GM20000 (cell line): ENCODE results near the gene TSC22D4.
"Not testable (repeated sequence)": the region's sequence is repeated elsewhere in the genome, so short reads cannot be mapped to it uniquely, and the experiment has no call there.

Experiments
- DNase-seq: peaks from one replicate; pipeline ENCODE4 v3.0.0; 2012; ENCODE audit warnings: low spot score
- TF ChIP-seq, protein P1 (sequence below): IDR thresholded peaks from 2 replicates; pipeline ENCODE4 v1.5.1; 2012; ENCODE audit warnings: mild to moderate bottlenecking, control low read depth; ENCODE audit errors: extremely low read depth, missing control alignments

The TSC22D4 gene

DNA sequence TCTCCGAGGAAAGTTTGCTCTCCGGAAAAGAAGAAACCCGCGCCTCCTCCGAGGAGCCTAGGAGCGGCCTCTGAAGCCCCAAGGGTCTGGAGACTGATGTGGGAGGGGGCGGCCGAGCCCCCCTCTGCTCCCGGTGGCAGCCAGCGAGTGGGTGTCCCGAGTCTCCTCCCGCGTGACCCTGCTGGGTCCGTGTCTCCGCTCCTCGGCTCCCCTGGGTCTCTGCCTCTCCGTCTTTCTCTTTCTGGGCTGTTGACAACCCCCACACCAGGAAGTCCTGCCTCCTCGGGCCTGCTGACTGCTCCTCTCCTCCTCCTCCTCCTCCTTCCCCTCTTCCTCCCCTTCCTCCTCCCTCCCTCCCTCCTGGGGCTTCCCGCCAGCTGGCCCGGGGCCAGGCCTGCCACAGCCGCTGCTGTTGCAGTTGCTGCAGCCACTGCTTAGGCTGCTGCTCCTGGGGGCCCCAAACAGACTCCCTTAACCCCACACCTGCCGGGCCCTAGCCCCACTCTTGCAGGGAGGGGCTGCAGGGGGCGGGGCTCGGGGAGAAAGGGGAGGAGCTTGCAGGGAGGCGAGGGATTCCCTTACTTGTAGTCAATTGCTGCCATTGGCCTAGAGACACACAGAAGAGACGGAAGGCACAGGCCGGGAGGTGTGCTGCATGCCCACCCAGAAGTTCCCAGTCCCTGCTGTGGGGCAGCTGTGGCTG lies at the start of gene TSC22D4:
TSS of gene TSC22D4 (minus strand) at position 257 of the 703 bp plus-strand sequence. CDS start 1,176 bp downstream, outside the sequence.
- DNase-seq, result peak; percentile 94
- TF ChIP-seq, protein P1, sequence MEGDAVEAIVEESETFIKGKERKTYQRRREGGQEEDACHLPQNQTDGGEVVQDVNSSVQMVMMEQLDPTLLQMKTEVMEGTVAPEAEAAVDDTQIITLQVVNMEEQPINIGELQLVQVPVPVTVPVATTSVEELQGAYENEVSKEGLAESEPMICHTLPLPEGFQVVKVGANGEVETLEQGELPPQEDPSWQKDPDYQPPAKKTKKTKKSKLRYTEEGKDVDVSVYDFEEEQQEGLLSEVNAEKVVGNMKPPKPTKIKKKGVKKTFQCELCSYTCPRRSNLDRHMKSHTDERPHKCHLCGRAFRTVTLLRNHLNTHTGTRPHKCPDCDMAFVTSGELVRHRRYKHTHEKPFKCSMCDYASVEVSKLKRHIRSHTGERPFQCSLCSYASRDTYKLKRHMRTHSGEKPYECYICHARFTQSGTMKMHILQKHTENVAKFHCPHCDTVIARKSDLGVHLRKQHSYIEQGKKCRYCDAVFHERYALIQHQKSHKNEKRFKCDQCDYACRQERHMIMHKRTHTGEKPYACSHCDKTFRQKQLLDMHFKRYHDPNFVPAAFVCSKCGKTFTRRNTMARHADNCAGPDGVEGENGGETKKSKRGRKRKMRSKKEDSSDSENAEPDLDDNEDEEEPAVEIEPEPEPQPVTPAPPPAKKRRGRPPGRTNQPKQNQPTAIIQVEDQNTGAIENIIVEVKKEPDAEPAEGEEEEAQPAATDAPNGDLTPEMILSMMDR, result no peak

DNA sequence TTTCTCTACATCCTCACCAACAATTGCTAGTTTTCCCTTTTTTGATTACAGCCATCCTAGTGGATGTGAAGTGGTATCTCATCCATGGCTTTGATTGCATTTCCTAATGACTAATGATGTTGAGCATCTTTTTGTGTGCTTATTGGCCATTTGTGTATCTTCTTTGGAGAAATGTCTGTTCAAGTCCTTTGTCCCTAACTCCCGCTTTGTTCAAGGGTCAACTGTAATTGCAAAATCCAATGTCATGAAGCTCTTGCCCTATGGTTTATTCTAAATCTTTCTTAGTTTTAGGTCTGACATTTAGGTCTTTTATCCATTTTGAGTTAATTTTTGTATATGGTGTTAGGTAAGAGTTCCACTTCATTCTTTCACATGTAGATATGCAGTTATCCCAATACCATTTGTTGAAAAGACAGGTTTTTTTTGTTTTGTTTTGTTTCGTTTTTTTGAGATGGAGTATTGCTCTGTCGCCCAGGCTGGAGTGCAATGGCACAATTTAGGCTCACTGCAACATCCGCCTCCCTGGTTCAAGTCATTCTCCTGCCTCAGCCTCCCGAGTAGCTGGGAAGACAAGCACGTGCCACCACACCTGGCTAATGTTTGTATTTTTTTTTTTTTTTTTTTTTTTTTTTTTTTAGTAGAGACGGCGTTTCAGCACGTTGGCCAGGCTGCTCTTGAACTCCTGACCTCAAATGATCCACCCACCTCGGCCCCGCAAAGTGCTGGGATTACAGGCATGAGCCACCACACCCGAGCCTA lies 49.3 kb upstream of the TSC22D4 start:
- not testable (repeated sequence) for DNase-seq

DNA sequence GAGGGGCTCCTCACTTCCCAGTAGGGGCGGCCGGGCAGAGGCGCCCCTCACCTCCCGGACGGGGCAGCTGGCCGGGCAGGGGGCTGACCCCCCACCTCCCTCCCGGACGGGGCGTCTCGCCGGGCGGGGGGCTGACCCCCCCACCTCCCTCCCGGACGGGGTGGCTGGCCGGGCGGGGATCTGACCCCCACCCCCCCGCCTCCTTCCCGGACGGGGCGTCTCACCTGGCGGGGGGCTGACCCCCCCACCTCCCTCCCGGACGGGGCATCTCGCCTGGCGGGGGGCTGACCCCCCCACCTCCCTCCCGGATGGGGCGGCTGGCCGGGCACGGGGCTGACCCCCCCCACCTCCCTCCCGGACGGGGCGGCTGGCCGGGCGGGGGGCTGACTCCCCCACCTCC lies 44.2 kb upstream of the TSC22D4 start:
- DNase-seq, result not testable (repeated sequence)

DNA sequence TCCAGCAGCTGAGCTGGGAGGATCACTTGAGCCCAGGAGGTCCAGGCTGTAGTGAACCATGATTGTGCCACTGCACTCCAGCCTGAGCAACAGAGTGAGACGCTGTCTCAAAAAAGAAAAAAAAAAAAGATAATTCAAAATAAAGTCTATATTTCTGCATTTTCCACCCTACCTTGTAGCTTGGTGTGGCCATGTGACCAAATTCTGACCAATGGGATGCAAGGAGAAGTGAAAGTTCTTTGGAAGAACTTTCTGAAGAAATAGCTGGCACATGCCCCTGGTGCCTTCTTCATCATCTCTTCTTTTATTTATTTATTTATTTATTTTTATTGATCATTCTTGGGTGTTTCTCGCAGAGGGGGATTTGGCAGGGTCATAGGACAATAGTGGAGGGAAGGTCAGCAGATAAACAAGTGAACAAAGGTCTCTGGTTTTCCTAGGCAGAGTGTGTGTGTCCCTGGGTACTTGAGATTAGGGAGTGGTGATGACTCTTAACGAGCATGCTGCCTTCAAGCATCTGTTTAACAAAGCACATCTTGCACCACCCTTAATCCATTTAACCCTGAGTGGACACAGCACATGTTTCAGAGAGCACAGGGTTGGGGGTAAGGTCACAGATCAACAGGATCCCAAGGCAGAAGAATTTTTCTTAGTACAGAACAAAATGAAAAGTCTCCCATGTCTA lies 43.0 kb upstream of the TSC22D4 start:
- not testable (repeated sequence) for DNase-seq

DNA sequence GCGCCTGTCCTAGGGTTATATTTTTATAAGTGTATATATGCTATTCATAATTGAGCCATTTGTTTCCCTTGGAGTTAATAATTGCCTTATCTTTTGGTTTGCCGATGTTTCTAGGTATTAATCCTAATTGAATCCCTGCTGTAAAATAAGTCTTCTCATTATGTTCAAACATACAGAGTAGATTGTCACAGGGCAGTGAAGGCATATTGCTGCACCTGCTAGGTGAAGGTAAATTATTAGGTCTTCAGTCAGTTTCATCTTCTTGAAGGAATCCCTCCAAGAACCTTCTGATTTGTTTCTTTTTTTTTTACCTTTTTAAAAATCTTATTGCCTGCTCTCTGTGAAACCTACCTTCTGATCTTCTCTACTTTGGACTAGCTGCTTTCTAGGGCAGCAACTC lies 42.1 kb upstream of the TSC22D4 start:
- TF ChIP-seq, protein P1, result no peak
- no peak for DNase-seq

DNA sequence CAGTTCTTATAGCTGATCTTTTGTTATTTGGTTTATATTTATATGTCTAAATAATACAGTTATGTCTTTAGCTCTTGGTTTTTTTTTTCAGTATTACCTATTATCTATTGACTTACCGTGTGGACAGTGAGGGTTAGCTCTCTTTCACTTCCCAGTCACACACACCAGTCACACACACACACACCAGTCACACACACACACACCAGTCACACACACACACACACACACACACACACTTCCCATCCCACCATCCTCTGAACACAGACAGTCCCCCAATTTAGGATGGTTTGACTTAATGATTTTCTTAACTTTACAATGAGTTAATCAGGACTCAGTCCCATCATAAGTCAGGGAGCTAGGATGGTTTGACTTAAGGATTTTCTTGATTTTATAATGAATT lies 41.1 kb upstream of the TSC22D4 start:
- TF ChIP-seq, protein P1, result no peak
- DNase-seq, result no peak

DNA sequence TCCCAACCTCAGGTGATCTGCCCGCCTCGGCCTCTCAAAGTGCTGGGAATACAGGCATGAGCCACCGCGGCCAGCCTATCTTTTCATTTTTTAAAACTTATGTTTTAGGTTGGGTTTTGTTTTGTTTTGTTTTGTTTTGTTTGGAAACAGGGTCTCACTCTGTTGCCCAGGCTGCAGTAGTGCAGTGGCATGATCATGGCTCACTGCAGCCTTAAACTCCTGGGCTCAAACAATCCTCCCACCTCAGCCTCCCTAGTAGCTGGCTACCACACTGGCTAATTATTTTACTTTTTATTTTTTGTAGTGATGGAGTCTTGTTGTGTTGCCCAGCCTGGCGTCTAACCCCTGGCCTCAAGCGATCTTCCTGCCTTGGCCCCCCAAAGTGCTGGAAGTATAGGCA lies 40.6 kb upstream of the TSC22D4 start:
- TF ChIP-seq, protein P1, result no peak
- no peak for DNase-seq

DNA sequence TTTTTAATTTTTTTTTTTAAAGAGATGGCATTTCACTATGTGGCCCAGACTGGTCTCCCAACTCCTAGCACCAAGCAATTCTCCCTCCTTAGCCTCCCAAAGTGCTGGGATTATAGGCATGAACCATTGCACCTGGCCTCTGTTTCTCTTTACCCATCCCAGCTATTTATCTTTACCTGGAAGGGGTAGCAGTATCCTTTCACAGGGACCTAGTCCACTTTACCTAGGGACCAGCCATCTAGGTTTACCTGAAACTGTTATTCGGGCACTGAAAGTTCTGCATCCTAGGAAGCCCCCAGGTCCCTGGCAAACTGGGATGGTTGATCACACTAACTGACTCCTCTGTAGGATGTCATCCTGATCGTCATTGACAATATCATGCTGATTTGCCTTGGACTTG lies 38.3 kb upstream of the TSC22D4 start:
- TF ChIP-seq, protein P1, result no peak
- no peak for DNase-seq
